OCI-LY3 (cell line): Measurements from ENCODE around the gene ASB13.

ENCODE experiments used
- H2AFZ ChIP-seq: fragments of 200-600, 300-600 bp; shearing (Covaris generic); 2 replicates; pipeline ENCODE4 v1.6.0; 2014; ENCODE audit warnings: antibody characterized with exemption, low read depth, low read length
- H3K27ac ChIP-seq: fragments of 200-600, 300-600 bp; sonication (generic); 2 replicates; pipeline ENCODE4 v1.5.1; 2014; ENCODE audit warnings: mild to moderate bottlenecking, low read length, moderate library complexity, mixed read lengths
- H3K27me3 ChIP-seq: fragments of 200-600, 300-600 bp; sonication (generic); 2 replicates; pipeline ENCODE4 v1.6.1; 2014; ENCODE audit warnings: low read depth, low read length, mixed read lengths
- H3K36me3 ChIP-seq: fragments of 200-600, 300-600 bp; sonication (generic); replicated peaks from 2 replicates; pipeline ENCODE3; 2014; ENCODE audit warnings: low read depth, low read length, mixed read lengths
- H3K4me1 ChIP-seq: fragments of 300-600, 200-600 bp; sonication (generic); 2 replicates; pipeline ENCODE4 v1.6.1; 2014; ENCODE audit warnings: low read length, mixed read lengths
- H3K4me2 ChIP-seq: fragments of 200-600, 300-600 bp; sonication (generic); 2 replicates; pipeline ENCODE4 v1.6.1; 2014; ENCODE audit warnings: low read length, mixed read lengths
- H3K4me3 ChIP-seq: fragments of 300-600, 200-600 bp; sonication (generic); 2 replicates; pipeline ENCODE4 v1.5.1; 2014; ENCODE audit warnings: antibody characterized with exemption, mild to moderate bottlenecking, low read length, moderate library complexity
- H3K79me2 ChIP-seq: fragments of 300-600, 200-600 bp; shearing (Covaris generic); 2 replicates; pipeline ENCODE4 v1.6.1; 2014; ENCODE audit warnings: mild to moderate bottlenecking, low read length, mixed read lengths
- H3K9ac ChIP-seq: fragments of 300-600, 200-600 bp; shearing (Covaris generic); 2 replicates; pipeline ENCODE4 v1.6.0; 2014; ENCODE audit warnings: mild to moderate bottlenecking, low read length, moderate library complexity
- H3K9me3 ChIP-seq: fragments of 200-600, 300-600 bp; shearing (Covaris generic); 2 replicates; pipeline ENCODE4 v1.6.1; 2014; ENCODE audit warnings: low read length, mixed read lengths; ENCODE audit not compliant: insufficient read depth
- H4K20me1 ChIP-seq: fragments of 200-600, 300-600 bp; sonication (generic); 2 replicates; pipeline ENCODE4 v1.6.1; 2016; ENCODE audit warnings: low read length, mixed read lengths; ENCODE audit not compliant: insufficient read depth
- EZH2phosphoT487 ChIP-seq: fragments of 200-600 bp; shearing (Covaris generic); IDR thresholded peaks from 2 replicates; pipeline ENCODE4 v1.6.1; 2018; ENCODE audit warnings: antibody characterized with exemption, mixed run types, low read depth
- TF ChIP-seq, protein P1 (sequence below): fragments of 200-600, 300-600 bp; sonication (generic); IDR thresholded peaks from 2 replicates; pipeline ENCODE4 v1.5.1; 2014; ENCODE audit warnings: antibody characterized with exemption, low read length, low read depth

Gene ASB13

GRCh38 chr10:5590816-5591215 lies 75.6 kb downstream of the ASB13 start:
- Histone ChIP-seq H4K20me1 (no peaks in the 10 kb centered on the region), H3K79me2 (no peaks in the 10 kb centered on the region), H3K9ac (no peak overlapping the region), H2AFZ (no peak overlapping the region), H3K9me3 (no peaks in the 10 kb centered on the region), H3K27me3 (peaks cover 25% of the 10 kb centered on the region), H3K36me3 (no peaks in the 10 kb centered on the region), H3K4me1 (peaks cover 31% of the 10 kb centered on the region), H3K4me2 (no peak overlapping the region), H3K4me3 (no peak overlapping the region), H3K27ac (no peak overlapping the region)
- TF ChIP-seq, protein P1, sequence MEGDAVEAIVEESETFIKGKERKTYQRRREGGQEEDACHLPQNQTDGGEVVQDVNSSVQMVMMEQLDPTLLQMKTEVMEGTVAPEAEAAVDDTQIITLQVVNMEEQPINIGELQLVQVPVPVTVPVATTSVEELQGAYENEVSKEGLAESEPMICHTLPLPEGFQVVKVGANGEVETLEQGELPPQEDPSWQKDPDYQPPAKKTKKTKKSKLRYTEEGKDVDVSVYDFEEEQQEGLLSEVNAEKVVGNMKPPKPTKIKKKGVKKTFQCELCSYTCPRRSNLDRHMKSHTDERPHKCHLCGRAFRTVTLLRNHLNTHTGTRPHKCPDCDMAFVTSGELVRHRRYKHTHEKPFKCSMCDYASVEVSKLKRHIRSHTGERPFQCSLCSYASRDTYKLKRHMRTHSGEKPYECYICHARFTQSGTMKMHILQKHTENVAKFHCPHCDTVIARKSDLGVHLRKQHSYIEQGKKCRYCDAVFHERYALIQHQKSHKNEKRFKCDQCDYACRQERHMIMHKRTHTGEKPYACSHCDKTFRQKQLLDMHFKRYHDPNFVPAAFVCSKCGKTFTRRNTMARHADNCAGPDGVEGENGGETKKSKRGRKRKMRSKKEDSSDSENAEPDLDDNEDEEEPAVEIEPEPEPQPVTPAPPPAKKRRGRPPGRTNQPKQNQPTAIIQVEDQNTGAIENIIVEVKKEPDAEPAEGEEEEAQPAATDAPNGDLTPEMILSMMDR = no peak
- no peak for TF ChIP-seq EZH2phosphoT487

- Histone ChIP-seq H4K20me1 (no peaks in the 10 kb centered on the region), H2AFZ (no peak overlapping the region), H3K4me2 (0 out of 2 replicates have a peak overlapping the region, but pooled peaks have one; percentile 52), H3K36me3 (no peaks in the 10 kb centered on the region), H3K79me2 (no peaks in the 10 kb centered on the region), H3K27me3 (peaks cover 28% of the 10 kb centered on the region), H3K4me1 (peaks cover 36% of the 10 kb centered on the region), H3K9me3 (no peaks in the 10 kb centered on the region), H3K27ac (no peak overlapping the region), H3K9ac (no peak overlapping the region), H3K4me3 (no peak overlapping the region)
- no peak for TF ChIP-seq EZH2phosphoT487
- TF ChIP-seq, protein P1 = no peak
Observed at GRCh38 chr10:5589661-5590511, 76.5 kb downstream of the ASB13 start.

GRCh38 chr10:5589011-5589660 lies 77.3 kb downstream of the ASB13 start:
- H3K4me2 ChIP-seq = peak overlapping the region; percentile 52
- H3K27ac ChIP-seq = no peak overlapping the region
- no peak overlapping the region for H2AFZ ChIP-seq
- H4K20me1 ChIP-seq = no peaks in the 10 kb centered on the region
- H3K4me3 ChIP-seq = no peak overlapping the region
- H3K9me3 ChIP-seq = no peaks in the 10 kb centered on the region
- peaks cover 42% of the 10 kb centered on the region for H3K4me1 ChIP-seq
- no peak for TF ChIP-seq EZH2phosphoT487
- TF ChIP-seq, protein P1 = no peak
- H3K27me3 ChIP-seq = peaks cover 28% of the 10 kb centered on the region
- no peaks in the 10 kb centered on the region for H3K36me3 ChIP-seq
- no peaks in the 10 kb centered on the region for H3K79me2 ChIP-seq
- H3K9ac ChIP-seq = no peak overlapping the region
